Neural crest cell (in vitro differentiated cells): ENCODE results near the gene CKS1B. TPM values are rescaled to one million over a fixed set of nuclear protein-coding genes. Genes with fewer than 3 reads are reported as not detected.
A peak's percentile ranks its signal among the peaks of the same experiment; 100 is the strongest.

Source experiments
- DNase-seq: peaks from one replicate; pipeline ENCODE4 v3.0.0; 2021; ENCODE audit warnings: low read depth, mixed read lengths, low spot score
- H3K27ac Mint-ChIP-seq: one replicate; pipeline ENCODE4 v1.8.0; 2021; ENCODE audit warnings: mild to moderate bottlenecking, mixed read lengths; ENCODE audit not compliant: unreplicated experiment
- H3K27me3 Mint-ChIP-seq: 2 replicates; pipeline ENCODE4 v1.8.0; 2021; ENCODE audit warnings: low read depth, mild to moderate bottlenecking, mixed read lengths
- H3K36me3 Mint-ChIP-seq: 2 replicates; pipeline ENCODE4 v1.8.0; 2021; ENCODE audit warnings: low read depth, mild to moderate bottlenecking, mixed read lengths
- H3K4me1 Mint-ChIP-seq: 2 replicates; pipeline ENCODE4 v1.8.0; 2021; ENCODE audit warnings: mixed read lengths
- H3K4me3 Mint-ChIP-seq: one replicate; pipeline ENCODE4 v1.8.0; 2021; ENCODE audit warnings: mild to moderate bottlenecking, mixed read lengths
- H3K9me3 Mint-ChIP-seq: 2 replicates; pipeline ENCODE4 v1.8.0; 2021; ENCODE audit warnings: mixed read lengths
- total RNA-seq: library from RNA; stranded (reverse); gene quantifications from 2 replicates; pipeline ENCODE4 v1.2.1, GENCODE V29; 2021
- TF ChIP-seq, protein P1 (sequence below): fragments of 200-600 bp; sonication (generic); conservative IDR thresholded peaks from 2 replicates; pipeline ENCODE4 v1.5.0; 2021; ENCODE audit warnings: antibody characterized with exemption, mild to moderate bottlenecking

CKS1B gene
- total RNA-seq, 1 donor from 2014 or later, result 211 TPM

- H3K27ac Mint-ChIP-seq, result peak within 1 kb of the TSS; percentile 83
- TF ChIP-seq, protein P1, sequence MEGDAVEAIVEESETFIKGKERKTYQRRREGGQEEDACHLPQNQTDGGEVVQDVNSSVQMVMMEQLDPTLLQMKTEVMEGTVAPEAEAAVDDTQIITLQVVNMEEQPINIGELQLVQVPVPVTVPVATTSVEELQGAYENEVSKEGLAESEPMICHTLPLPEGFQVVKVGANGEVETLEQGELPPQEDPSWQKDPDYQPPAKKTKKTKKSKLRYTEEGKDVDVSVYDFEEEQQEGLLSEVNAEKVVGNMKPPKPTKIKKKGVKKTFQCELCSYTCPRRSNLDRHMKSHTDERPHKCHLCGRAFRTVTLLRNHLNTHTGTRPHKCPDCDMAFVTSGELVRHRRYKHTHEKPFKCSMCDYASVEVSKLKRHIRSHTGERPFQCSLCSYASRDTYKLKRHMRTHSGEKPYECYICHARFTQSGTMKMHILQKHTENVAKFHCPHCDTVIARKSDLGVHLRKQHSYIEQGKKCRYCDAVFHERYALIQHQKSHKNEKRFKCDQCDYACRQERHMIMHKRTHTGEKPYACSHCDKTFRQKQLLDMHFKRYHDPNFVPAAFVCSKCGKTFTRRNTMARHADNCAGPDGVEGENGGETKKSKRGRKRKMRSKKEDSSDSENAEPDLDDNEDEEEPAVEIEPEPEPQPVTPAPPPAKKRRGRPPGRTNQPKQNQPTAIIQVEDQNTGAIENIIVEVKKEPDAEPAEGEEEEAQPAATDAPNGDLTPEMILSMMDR, result peak; percentile 67
- H3K4me3 Mint-ChIP-seq, result peak within 1 kb of the TSS; percentile 96
- no peaks in the 10 kb centered on the region for H3K27me3 Mint-ChIP-seq
- H3K9me3 Mint-ChIP-seq, result no peaks in the 10 kb centered on the region
- H3K36me3 Mint-ChIP-seq, result peaks cover 8% of the 10 kb centered on the region
- peak; percentile 76 for DNase-seq
- peaks cover 32% of the 10 kb centered on the region for H3K4me1 Mint-ChIP-seq
Measured at GRCh38 chr1:154961207-154962155, 13.0 kb upstream of the CKS1B start, which contains the start of gene PYGO2. TSS of gene PYGO2 (minus strand) at chr1:154961782. CDS start at chr1:154961576, 206 bp downstream.

GRCh38 chr1:154962156-154962749 lies 12.2 kb upstream of the CKS1B start:
- peak overlapping the region; percentile 96 for H3K4me3 Mint-ChIP-seq

DNA sequence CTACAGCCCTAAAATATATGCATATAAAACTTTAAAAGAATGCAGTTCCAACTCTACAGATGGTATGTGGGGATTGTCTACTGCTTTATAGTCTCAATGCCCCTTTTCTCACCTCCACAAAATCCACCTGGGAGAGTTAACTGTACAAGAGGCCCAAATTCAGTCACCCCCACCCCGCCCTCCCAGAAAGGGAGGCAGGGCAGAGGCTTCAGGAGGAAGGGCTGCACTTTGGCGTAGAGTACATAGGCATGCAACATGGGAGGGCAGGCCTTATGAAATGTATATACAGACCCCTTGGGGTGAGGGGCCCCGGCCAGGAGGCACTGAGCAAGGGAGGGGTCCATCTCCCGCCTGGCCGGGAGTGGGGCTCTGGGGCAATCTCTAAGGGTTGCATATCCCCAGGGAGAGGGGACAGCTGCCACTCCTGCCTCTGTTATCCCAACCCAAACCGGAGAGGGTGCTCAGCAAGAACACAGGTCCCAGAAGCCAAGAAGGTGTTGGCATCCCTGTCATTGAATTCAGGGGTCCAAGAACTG lies 11.6 kb upstream of the CKS1B start:
- Mint-ChIP-seq H3K27me3 (no peaks in the 10 kb centered on the region), H3K27ac (no peak overlapping the region), H3K36me3 (peaks cover 8% of the 10 kb centered on the region), H3K4me1 (peaks cover 22% of the 10 kb centered on the region), H3K9me3 (no peaks in the 10 kb centered on the region), H3K4me3 (peak overlapping the region; percentile 96)
- TF ChIP-seq, protein P1, result no peak
- no peak for DNase-seq

More at GRCh38 chr1:154962156-154962749, 12.2 kb upstream of the CKS1B start:
- Mint-ChIP-seq H3K9me3 (no peaks in the 10 kb centered on the region), H3K4me1 (peaks cover 25% of the 10 kb centered on the region), H3K36me3 (peaks cover 8% of the 10 kb centered on the region), H3K27me3 (no peaks in the 10 kb centered on the region), H3K27ac (peak overlapping the region; percentile 83)
- DNase-seq, result no peak
- TF ChIP-seq, protein P1, result peak; percentile 3

GRCh38 chr1:154963643-154964042 lies 10.8 kb upstream of the CKS1B start:
- H3K36me3 Mint-ChIP-seq, result peaks cover 8% of the 10 kb centered on the region
- H3K4me1 Mint-ChIP-seq, result peaks cover 30% of the 10 kb centered on the region
- H3K27me3 Mint-ChIP-seq, result no peaks in the 10 kb centered on the region
- H3K9me3 Mint-ChIP-seq, result no peaks in the 10 kb centered on the region
- H3K4me3 Mint-ChIP-seq, result peak overlapping the region; percentile 96
- TF ChIP-seq, protein P1, result no peak
- DNase-seq, result no peak
- H3K27ac Mint-ChIP-seq, result peak overlapping the region; percentile 7

GRCh38 chr1:154964359-154964758 lies 10.1 kb upstream of the CKS1B start:
- Mint-ChIP-seq H3K4me1 (peaks cover 37% of the 10 kb centered on the region), H3K36me3 (peaks cover 8% of the 10 kb centered on the region), H3K9me3 (no peaks in the 10 kb centered on the region), H3K4me3 (peak overlapping the region; percentile 41), H3K27ac (no peak overlapping the region), H3K27me3 (no peaks in the 10 kb centered on the region)
- DNase-seq, result no peak
- TF ChIP-seq, protein P1, result no peak
